SH-SY5Y (cell line): ENCODE measurements around the gene NPPC.

ENCODE experiments used
- GATA2 ChIP-seq: IDR thresholded peaks from 2 replicates; pipeline ENCODE4 v1.6.1; 2011; ENCODE audit warnings: mild to moderate bottlenecking, low read depth, low read length
- GATA3 ChIP-seq: IDR thresholded peaks from 2 replicates; pipeline ENCODE4 v1.6.1; 2011; ENCODE audit warnings: low read depth, mild to moderate bottlenecking, low read length, moderate library complexity

- TF ChIP-seq GATA2 (no peak), GATA3 (no peak)
These were observed 2.3 kb upstream of the NPPC start for GRCh38 chr2:231928481-231928880.
